ENCODE data around the gene PLAC1.

Gene PLAC1

DNA sequence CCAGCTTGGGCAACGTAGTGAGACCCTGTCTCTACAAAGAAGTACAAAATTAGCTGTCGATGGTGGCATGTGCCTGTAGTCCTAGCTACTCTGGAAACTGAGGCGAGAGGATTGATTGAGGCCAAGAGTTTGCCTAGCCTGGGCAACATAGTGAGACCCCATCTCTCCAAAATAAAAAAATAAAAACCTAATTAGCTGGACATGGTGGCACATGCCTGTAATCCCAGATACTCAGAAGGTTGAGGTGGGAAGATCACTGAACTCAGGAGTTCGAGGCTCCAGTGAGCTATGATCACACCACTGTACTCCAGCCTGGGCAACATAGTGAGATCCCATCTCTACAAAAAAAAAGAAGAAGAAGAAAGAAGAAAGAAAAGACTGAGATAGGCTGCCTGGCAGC, 17.4 kb downstream of the PLAC1 start:
- DNase-seq (ENCODE audit: low read depth, low spot score) = no peak
- in situ Hi-C loops (cut with HindIII; ENCODE audit: low sequenced_read_pairs) = no loop called here
- H3K4me3 ChIP-seq (ENCODE audit: low read depth, low read length) = no peak overlapping the region
- no peak for TF ChIP-seq CTCF (IDR thresholded peaks at IDR 0.05; ENCODE audit: low read depth, low read length)

- no peak overlapping the region for H3K4me3 ChIP-seq (ENCODE audit: low read depth, low read length)
- TF ChIP-seq CTCF (IDR thresholded peaks at IDR 0.05; ENCODE audit: low read depth, low read length) = no peak
- DNase-seq (ENCODE audit: low read depth, low spot score) = peak; percentile 41
- in situ Hi-C loops (cut with HindIII; ENCODE audit: low sequenced_read_pairs) = no loop called here
These were observed 21.4 kb downstream of the PLAC1 start for GRCh38 chrX:134636851-134637250.

- no peak overlapping the region for H3K4me3 ChIP-seq (ENCODE audit: low read depth, low read length)
- peak; percentile 12 for DNase-seq (ENCODE audit: low read depth, low spot score)
- in situ Hi-C loops (cut with HindIII; ENCODE audit: low sequenced_read_pairs) = no loop called here
- TF ChIP-seq CTCF (IDR thresholded peaks at IDR 0.05; ENCODE audit: low read depth, low read length) = no peak
These were observed 23.6 kb downstream of the PLAC1 start for GRCh38 chrX:134634691-134635090.

- in situ Hi-C loops (cut with HindIII; ENCODE audit: low sequenced_read_pairs) = no loop called here
- no peak for DNase-seq (ENCODE audit: low read depth, low spot score)
- TF ChIP-seq CTCF (IDR thresholded peaks at IDR 0.05; ENCODE audit: low read depth, low read length) = no peak
- H3K4me3 ChIP-seq (ENCODE audit: low read depth, low read length) = no peak overlapping the region
These were observed 24.4 kb downstream of the PLAC1 start for GRCh38 chrX:134633832-134634231.

DNA sequence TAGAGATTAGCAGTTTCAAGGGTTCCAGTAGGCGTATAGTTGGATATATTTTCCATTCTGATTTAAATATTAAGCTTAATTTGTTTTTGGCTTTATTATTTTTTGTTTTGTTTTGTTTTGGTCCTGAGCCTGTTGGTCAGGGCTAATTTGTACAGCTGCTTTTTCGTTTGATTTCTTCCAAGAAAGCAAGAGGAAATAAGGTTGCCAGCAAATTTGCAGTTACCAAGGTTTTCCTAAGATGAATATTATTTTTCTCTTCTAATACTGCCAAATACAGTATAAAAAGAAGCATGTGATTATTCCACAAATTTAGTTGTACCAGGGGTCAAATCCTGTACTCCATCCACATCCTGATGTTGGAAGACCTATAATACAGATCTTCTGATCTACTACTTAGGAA, 24.9 kb downstream of the PLAC1 start:
- in situ Hi-C loops (cut with HindIII; ENCODE audit: low sequenced_read_pairs) = no loop called here
- no peak for DNase-seq (ENCODE audit: low read depth, low spot score)
- TF ChIP-seq CTCF (IDR thresholded peaks at IDR 0.05; ENCODE audit: low read depth, low read length) = no peak
- H3K4me3 ChIP-seq (ENCODE audit: low read depth, low read length) = no peak overlapping the region

- no peak overlapping the region for H3K4me3 ChIP-seq (ENCODE audit: low read depth, low read length)
- TF ChIP-seq CTCF (IDR thresholded peaks at IDR 0.05; ENCODE audit: low read depth, low read length) = no peak
- DNase-seq (ENCODE audit: low read depth, low spot score) = no peak
- in situ Hi-C loops (cut with HindIII; ENCODE audit: low sequenced_read_pairs) = no loop called here
These were observed 25.9 kb downstream of the PLAC1 start for GRCh38 chrX:134632355-134632754.
